Naive B cell (primary cell): Measurements from ENCODE around the gene ZBED3. TPM values are rescaled to one million over a fixed set of nuclear protein-coding genes. Genes with fewer than 3 reads are reported as not detected.

Source experiments
- ATAC-seq, 2 donors: fragments of 150-1000 bp; cut with Tn5 transposase; 2 replicates each; pipeline ENCODE4 v1.10.0; 2021; ENCODE audit warnings: low read depth in 2 of 2, mild to moderate bottlenecking in 2 of 2, moderate library complexity in 2 of 2
- DNase-seq: peaks from one replicate; pipeline ENCODE4 v3.0.0; 2022
- H3K27ac Mint-ChIP-seq, 6 donors: one replicate each; pipeline ENCODE4 v1.8.0; 2020 to 2022; ENCODE audit warnings: mild to moderate bottlenecking in 6 of 6, mixed read lengths in 6 of 6, moderate library complexity in 5 of 6, inconsistent platforms in 2 of 6
- H3K27me3 Mint-ChIP-seq, 3 donors: one replicate each; pipeline ENCODE4 v1.8.0; 2021 to 2022; ENCODE audit warnings: mixed read lengths in 3 of 3, mild to moderate bottlenecking in 1 of 3
- H3K36me3 Mint-ChIP-seq, 2 donors: one replicate each; pipeline ENCODE4 v1.8.0; 2020 to 2022; ENCODE audit warnings: mixed read lengths in 2 of 2, inconsistent platforms in 1 of 2, mild to moderate bottlenecking in 1 of 2
- H3K4me1 Mint-ChIP-seq, 3 donors: one replicate each; pipeline ENCODE4 v1.8.0; 2020 to 2022; ENCODE audit warnings: mixed read lengths in 3 of 3, inconsistent platforms in 1 of 3, mild to moderate bottlenecking in 1 of 3, moderate library complexity in 1 of 3
- H3K4me3 Mint-ChIP-seq, 8 donors: one replicate each; pipeline ENCODE4 v1.8.0; 2020 to 2022; ENCODE audit warnings: mild to moderate bottlenecking in 8 of 8, mixed read lengths in 8 of 8, moderate library complexity in 8 of 8, inconsistent platforms in 2 of 8
- H3K9me3 Mint-ChIP-seq, 7 donors: one replicate each; pipeline ENCODE4 v1.8.0; 2020 to 2022; ENCODE audit warnings: mixed read lengths in 7 of 7, mild to moderate bottlenecking in 5 of 7, inconsistent platforms in 2 of 7, moderate library complexity in 1 of 7
- polyA plus RNA-seq, 6 donors: library from polyadenylated mRNA; unstranded; fragments of 300-500 nt; fragmentation: Illumina TruSeq; gene quantifications; one replicate each; pipeline ENCODE4 v1.2.3, GENCODE V29; 2021; ENCODE audit warnings: low read depth in 6 of 6

The ZBED3 gene
- polyA plus RNA-seq, 6 donors from 2014 or later = 0.28 to 0.49 (median 0.39) TPM; not detected in 1

DNA sequence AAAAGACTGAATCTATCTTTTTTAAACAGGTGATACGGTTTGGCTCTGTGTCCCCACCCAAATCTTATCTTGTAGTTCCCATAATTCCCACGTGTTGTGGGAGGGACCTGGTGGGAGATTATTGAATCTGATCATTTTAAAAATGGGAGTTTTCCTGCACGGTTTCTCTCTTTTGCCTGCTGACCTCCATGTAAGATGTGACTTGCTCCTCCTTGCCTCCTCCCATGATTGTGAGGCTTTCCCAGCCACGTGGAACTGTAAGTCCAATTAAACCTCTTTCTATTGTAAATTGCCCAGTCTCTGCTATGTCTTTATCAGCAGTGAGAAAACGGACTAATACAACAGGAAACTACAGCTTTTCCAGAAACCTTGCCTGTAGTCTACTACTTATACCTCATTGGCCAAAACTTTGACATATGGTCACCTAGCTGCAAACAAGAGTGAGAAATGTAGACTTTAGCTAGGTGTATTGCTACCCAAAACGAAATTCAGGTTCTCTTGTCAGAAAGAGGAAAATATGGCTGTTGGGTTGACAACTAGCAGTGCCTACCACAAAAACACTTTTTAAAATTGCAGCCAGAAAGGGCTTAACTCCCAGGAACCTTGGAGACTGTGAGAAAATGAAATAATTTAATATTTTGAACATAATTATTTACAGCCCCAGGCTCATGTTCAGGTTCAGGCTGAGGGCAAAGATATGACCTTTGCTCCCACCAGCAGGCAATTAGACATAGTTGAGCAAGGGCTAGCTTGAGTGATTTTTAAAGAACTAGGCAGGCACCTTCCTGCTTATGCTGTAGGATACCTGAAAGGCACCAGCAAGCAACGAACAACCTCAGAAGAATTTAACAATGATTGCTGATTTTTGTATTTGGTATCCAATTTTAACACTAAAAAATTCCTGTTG is 64.3 kb downstream of the ZBED3 start:
- no peaks in the 10 kb centered on the region for H3K4me1 Mint-ChIP-seq
- DNase-seq = no peak
- H3K4me3 Mint-ChIP-seq = no peak overlapping the region
- H3K36me3 Mint-ChIP-seq = peaks cover 0 to 8% of the 10 kb centered on the region in 2 donors
- H3K9me3 Mint-ChIP-seq = peaks cover 0 to 13% (median 3%) of the 10 kb centered on the region in 7 donors
- no peak for ATAC-seq
- H3K27me3 Mint-ChIP-seq = peaks cover 21 to 46% (median 41%) of the 10 kb centered on the region in 3 donors
- peak overlapping the region in 1 of 6 donors; percentile 6 for H3K27ac Mint-ChIP-seq

Other genes starting within 250 kb of the ZBED3 start
- not detected for gene S100Z, start 237.3 kb downstream of the ZBED3 start, polyA plus RNA-seq
- not detected for gene CRHBP, start 134.2 kb downstream of the ZBED3 start, polyA plus RNA-seq
- 10 to 100 TPM; 15.9 to 33.1 (median 24.0) TPM for gene AGGF1, start 56.9 kb downstream of the ZBED3 start, polyA plus RNA-seq
- gene PDE8B, start 123.4 kb upstream of the ZBED3 start, polyA plus RNA-seq = 1 to 10 TPM in 1 of 6 donors, under 1 TPM in 5; 0.05 to 1.2 (median 0.13) TPM